Small intestine (tissue), 7 donors: ENCODE results near the gene DNAH2. TPM values are rescaled to one million over a fixed set of nuclear protein-coding genes. Genes with fewer than 3 reads are reported as not detected.

ENCODE experiments used
- DNase-seq, 2 donors: peaks; one replicate each; pipeline versions ENCODE4 v3.0.0 to v3.0.0-alpha.2; 2013
- FAIRE-seq: peaks from 2 replicates; lab custom pipeline; 2012; peaks lifted over from hg19 to GRCh38; lab: Jason Lieb, UNC
- H3K27ac ChIP-seq, 3 donors: one replicate each; pipeline ENCODE4 v1.5.1; 2013; ENCODE audit warnings: low read length in 2 of 3, mild to moderate bottlenecking in 2 of 3, control low read depth in 1 of 3, inconsistent platforms in 1 of 3, low read depth in 1 of 3, moderate library complexity in 1 of 3
- H3K27me3 ChIP-seq, 3 donors: one replicate each; pipeline ENCODE4 v1.6.1; 2013; ENCODE audit warnings: low read length in 3 of 3, inconsistent platforms in 1 of 3; ENCODE audit not compliant: control insufficient read depth in 3 of 3, insufficient read depth in 3 of 3
- H3K36me3 ChIP-seq, 3 donors: one replicate each; pipeline ENCODE4 v1.6.1; 2013; ENCODE audit warnings: low read length in 3 of 3, inconsistent platforms in 1 of 3, low read depth in 1 of 3, mild to moderate bottlenecking in 1 of 3, moderate library complexity in 1 of 3; ENCODE audit not compliant: control insufficient read depth in 3 of 3, insufficient read depth in 2 of 3
- H3K4me1 ChIP-seq, 3 donors: one replicate each; pipeline ENCODE4 v1.6.1; 2013; ENCODE audit warnings: low read length in 2 of 3, inconsistent platforms in 1 of 3, low read depth in 1 of 3, mild to moderate bottlenecking in 1 of 3, moderate library complexity in 1 of 3; ENCODE audit not compliant: control insufficient read depth in 3 of 3, insufficient read depth in 2 of 3
- H3K4me3 ChIP-seq, 3 donors: one replicate each; pipeline ENCODE4 v1.5.1; 2013; ENCODE audit warnings: low read length in 3 of 3, control low read depth in 1 of 3, inconsistent platforms in 1 of 3, low read depth in 1 of 3, mild to moderate bottlenecking in 1 of 3, moderate library complexity in 1 of 3
- H3K9me3 ChIP-seq, 2 donors: one replicate each; pipeline ENCODE4 v1.6.1; 2013; ENCODE audit warnings: low read depth in 1 of 2, low read length in 1 of 2; ENCODE audit not compliant: control insufficient read depth in 2 of 2, insufficient read depth in 1 of 2
- WGBS, 3 donors: extraction: QIAGEN DNeasy Blood & Tissue Kit; methylation state at CpG; one replicate each; pipeline ENCODE4 v1.1.7; 2013; 5-methylcytosine and 5-hydroxymethylcytosine counted together
- polyA plus RNA-seq, 4 donors: library from polyadenylated mRNA; stranded (reverse) in 3 of 4; unstranded in 1 of 4; fragments of 200-250 nt in 3 of 4; fragments of 120-200 nt in 1 of 4; gene quantifications; one replicate each; pipeline versions ENCODE4 v1.2.1 to v1.2.3, GENCODE V29; 2013
- donor health status: healthy with polysubstance abuse.
- donor health status: control.
- donor health status: control.
- donor health status: Bipolar disorder and iron deficiency.
- donor health status: healthy.

The DNAH2 gene
- polyA plus RNA-seq, 4 donors: 0.04 to 0.09 TPM; not detected in 2

DNA sequence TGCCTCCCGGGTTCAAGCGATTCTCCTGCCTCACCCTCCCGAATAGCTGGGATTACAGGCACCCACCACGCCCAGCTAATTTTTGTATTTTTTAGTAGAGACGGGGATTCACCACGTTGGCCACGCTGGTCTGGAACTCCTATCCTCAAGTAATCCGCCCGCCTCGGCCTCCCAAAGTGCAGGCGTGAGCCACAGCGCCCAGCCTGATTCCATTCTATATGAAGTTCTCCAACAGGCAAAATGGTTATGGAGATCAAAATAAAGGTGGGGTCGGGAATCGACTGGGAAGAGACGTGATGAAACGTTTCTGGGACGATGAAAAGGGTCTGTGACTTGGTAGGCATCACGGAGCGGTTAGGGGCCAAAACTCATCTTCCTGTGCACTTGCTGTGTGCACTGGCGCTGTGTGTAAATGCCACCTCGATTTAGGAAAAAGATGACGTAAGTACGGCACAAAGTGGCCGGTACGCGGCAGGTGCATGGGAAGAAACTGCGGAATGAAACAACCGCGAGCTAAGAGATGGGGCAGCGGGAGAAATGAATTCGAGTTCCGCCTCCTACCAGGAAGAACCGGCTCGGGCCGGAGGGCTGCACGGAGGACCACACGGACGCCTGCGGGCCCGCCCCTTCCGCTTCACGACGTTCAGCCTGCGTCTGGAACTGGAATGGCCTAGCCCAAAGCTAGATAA is 31.9 kb upstream of the DNAH2 start:
- no peaks in the 10 kb centered on the region for H3K27me3 ChIP-seq
- peak; percentile 93 to 98 for DNase-seq
- peak overlapping the region; percentile 79 to 99 (median 97) for H3K27ac ChIP-seq
- peak overlapping the region; percentile 72 to 97 (median 74) for H3K4me3 ChIP-seq
- peaks cover 3 to 19% (median 5%) of the 10 kb centered on the region in 3 donors for H3K4me1 ChIP-seq
- WGBS, 3 donors: 0 to 4% (median 2%) methylated on average over 44 of the region's 44 CpGs
- FAIRE-seq: no peak
- no peaks in the 10 kb centered on the region for H3K9me3 ChIP-seq
- peaks cover 0 to 8% (median 3%) of the 10 kb centered on the region in 3 donors for H3K36me3 ChIP-seq

DNA sequence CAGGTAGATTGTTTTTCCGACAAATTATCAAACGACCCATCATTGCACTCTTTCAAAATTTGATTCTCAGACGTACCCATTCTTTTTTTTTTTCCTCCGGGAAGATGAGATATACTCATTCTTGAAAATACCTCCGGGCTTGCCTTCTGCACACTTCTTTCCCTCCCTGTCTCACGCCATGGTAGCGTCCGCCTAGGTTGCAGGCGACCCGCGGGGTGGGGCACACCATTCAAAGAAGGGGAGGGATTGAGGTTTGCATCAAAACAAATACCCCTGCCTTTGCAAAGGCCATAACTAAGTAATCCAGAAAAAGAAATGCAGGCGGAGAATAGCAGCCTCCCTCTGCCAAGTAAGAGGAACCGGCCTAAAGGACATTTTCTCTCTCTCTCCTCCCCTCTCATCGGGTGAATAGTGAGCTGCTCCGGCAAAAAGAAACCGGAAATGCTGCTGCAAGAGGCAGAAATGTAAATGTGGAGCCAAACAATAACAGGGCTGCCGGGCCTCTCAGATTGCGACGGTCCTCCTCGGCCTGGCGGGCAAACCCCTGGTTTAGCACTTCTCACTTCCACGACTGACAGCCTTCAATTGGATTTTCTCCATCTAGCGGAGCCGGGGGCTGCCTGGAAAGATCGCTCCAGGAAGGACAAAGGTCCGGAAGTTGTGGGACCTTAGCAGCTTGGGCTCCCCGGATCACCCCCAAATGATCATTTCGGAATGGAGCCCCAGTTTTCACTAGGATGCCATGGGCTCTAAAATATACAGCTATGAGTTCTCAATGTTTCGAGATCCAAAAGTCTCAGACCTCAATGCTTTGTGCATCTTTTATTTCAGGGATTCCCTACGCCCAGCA is 31.1 kb upstream of the DNAH2 start:
- peaks cover 3 to 19% (median 5%) of the 10 kb centered on the region in 3 donors for H3K4me1 ChIP-seq
- DNase-seq: peak; percentile 82 to 96
- whole genome bisulfite sequencing, 3 donors: 0 to 1% (median 0%) methylated on average over 30 of the region's 30 CpGs
- H3K27ac ChIP-seq: peak overlapping the region; percentile 79 to 99 (median 97)
- H3K36me3 ChIP-seq: peaks cover 0 to 7% (median 3%) of the 10 kb centered on the region in 3 donors
- H3K27me3 ChIP-seq: no peaks in the 10 kb centered on the region
- no peaks in the 10 kb centered on the region for H3K9me3 ChIP-seq
- FAIRE-seq: no peak
- peak overlapping the region; percentile 72 to 97 (median 74) for H3K4me3 ChIP-seq

DNA sequence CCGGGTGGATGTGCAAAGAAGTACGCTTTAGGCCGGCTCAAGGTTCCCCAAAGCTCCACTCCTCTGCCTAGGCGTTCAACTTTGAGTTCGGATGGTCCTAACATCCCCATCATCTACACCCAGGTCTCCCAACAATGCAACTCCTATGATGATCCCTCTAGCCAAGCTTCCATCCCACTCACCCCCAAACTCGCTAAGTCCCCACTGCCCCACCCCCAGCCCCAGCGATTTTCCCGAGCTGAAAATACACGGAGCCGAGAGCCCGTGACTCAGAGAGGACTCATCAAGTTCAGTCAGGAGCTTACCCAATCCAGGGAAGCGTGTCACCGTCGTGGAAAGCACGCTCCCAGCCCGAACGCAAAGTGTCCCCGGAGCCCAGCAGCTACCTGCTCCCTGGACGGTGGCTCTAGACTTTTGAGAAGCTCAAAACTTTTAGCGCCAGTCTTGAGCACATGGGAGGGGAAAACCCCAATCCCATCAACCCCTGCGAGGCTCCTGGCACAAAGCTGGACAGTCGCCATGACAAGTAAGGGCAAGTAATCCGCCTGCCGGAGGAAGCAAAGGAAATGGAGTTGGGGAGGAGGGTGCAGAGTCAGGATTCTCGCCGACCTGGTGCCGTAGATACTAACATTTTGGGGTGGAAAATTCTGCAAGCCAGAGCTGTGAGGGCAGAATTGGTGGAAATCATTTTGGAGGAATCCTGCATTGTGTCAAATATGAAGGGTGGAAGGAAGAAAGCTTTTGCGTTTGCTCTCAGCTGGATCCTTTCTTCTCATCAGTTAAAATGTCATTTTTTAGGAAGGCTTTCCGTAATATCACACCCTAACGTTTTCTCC is 30.3 kb upstream of the DNAH2 start, which contains the start of gene TP53:
Gene TP53, minus strand, starts transcription at position 419 of the 836 bp plus-strand sequence. CDS start 10,896 bp downstream, outside the sequence.
- peak within 1 kb of the TSS; percentile 72 to 97 (median 74) for H3K4me3 ChIP-seq
- H3K27ac ChIP-seq: peak within 1 kb of the TSS; percentile 79 to 99 (median 97)
- peaks cover 0 to 8% (median 3%) of the 10 kb centered on the region in 3 donors for H3K36me3 ChIP-seq
- no peak for FAIRE-seq
- no peaks in the 10 kb centered on the region for H3K9me3 ChIP-seq
- no peaks in the 10 kb centered on the region for H3K27me3 ChIP-seq
- 0% methylated on average over 30 of the region's 30 CpGs for WGBS, 3 donors
- peaks cover 3 to 19% (median 5%) of the 10 kb centered on the region in 3 donors for H3K4me1 ChIP-seq
- DNase-seq: peak; percentile 94

DNA sequence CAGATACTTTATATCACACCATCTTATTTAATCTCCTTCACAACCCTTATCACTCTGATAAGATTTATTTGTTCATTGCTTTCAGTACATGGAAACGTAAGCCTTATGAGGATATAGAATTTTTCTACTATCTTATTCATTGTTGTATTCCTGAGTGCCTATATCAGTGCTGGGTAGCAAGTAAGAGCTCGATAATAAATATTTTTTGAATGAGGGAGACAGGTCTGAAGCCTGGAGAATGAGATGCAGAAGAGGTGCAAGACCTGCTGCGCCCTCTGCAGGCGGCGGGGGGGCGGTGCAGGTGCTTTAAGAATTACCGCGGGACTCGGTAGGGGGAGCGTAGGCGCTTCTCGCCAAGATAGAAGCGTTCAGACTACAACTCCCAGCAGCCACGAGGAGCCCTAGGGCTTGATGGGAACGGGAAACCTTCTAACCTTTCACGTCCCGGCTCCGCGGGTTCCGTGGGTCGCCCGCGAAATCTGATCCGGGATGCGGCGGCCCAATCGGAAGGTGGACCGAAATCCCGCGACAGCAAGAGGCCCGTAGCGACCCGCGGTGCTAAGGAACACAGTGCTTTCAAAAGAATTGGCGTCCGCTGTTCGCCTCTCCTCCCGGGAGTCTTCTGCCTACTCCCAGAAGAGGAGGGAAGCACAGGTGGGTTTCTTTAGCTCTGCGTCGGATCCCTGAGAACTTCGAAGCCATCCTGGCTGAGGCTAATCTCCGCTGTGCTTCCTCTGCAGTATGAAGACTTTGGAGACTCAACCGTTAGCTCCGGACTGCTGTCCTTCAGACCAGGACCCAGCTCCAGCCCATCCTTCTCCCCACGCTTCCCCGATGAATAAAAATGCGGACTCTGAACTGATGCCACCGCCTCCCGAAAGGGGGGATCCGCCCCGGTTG is 29.4 kb upstream of the DNAH2 start, which contains the start of gene WRAP53:
Gene WRAP53, plus strand, starts transcription at position 570 of the 900 bp plus-strand sequence. Its CDS starts 172 bp downstream, at position 742.
- Histone ChIP-seq H3K27ac (peak within 1 kb of the TSS; percentile 79 to 99 (median 97)), H3K36me3 (peaks cover 0 to 12% (median 3%) of the 10 kb centered on the region in 3 donors), H3K4me3 (peak within 1 kb of the TSS; percentile 72 to 97 (median 74)), H3K27me3 (no peaks in the 10 kb centered on the region), H3K4me1 (peaks cover 3 to 19% (median 5%) of the 10 kb centered on the region in 3 donors), H3K9me3 (no peaks in the 10 kb centered on the region)
- DNase-seq: peak; percentile 98
- FAIRE-seq: no peak
- 0 to 1% (median 0%) methylated on average over 51 of the region's 51 CpGs for WGBS, 3 donors

DNA sequence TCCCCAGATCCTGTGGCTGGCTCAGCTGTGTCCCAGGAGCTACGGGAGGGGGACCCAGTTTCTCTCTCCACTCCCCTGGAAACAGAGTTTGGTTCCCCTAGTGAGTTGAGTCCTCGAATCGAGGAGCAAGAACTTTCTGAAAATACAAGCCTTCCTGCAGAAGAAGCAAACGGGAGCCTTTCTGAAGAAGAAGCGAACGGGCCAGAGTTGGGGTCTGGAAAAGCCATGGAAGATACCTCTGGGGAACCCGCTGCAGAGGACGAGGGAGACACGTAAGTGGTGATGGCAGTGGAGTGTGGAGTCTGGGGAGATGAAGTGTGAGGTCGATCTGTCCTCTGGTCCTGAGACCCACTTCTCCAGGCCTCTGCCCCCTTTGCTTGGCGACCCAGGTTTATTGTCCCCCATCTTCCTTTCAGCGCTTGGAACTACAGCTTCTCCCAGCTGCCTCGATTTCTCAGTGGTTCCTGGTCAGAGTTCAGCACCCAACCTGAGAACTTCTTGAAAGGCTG is 28.7 kb upstream of the DNAH2 start:
- WGBS, 3 donors: 12 to 17% (median 17%) methylated on average over 13 of the region's 13 CpGs
- H3K27me3 ChIP-seq: no peaks in the 10 kb centered on the region
- H3K4me1 ChIP-seq: peaks cover 3 to 19% (median 5%) of the 10 kb centered on the region in 3 donors
- H3K9me3 ChIP-seq: no peaks in the 10 kb centered on the region
- H3K27ac ChIP-seq: peak overlapping the region in 2 of 3 donors; percentile 57 to 59
- no peak for FAIRE-seq
- DNase-seq: no peak
- H3K36me3 ChIP-seq: peaks cover 0 to 12% (median 3%) of the 10 kb centered on the region in 3 donors
- peak overlapping the region; percentile 63 to 97 (median 67) for H3K4me3 ChIP-seq

DNA sequence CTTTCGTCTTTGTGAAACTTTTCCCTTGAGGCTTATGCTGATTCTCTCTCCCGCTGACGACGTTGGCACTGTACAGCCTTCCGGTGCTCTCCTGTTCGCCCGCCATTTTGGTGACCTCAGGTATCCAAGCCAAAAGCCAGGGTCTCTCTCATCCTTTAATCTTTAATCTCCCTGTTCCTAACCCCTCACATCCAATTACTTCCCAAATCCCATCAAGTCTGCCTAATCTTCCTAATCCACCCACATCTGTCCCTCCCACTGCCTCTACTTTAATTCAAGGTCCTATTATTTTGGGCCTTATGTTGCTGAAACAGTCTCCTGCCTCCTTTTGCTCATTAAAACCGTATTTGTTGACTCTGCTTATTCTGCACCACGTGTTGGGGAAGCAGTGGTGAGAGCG is 22.0 kb upstream of the DNAH2 start:
- no peaks in the 10 kb centered on the region for H3K9me3 ChIP-seq
- H3K27ac ChIP-seq: no peak overlapping the region
- H3K36me3 ChIP-seq: peaks cover 0 to 28% (median 0%) of the 10 kb centered on the region in 3 donors
- DNase-seq (no peak), FAIRE-seq (no peak)
- H3K4me1 ChIP-seq: no peaks in the 10 kb centered on the region
- no peaks in the 10 kb centered on the region for H3K27me3 ChIP-seq
- no peak overlapping the region for H3K4me3 ChIP-seq
- 95 to 96% (median 95%) methylated on average over 10 of the region's 10 CpGs for WGBS, 3 donors
